GM12891 (cell line): ENCODE data around the gene RGS3.

Source experiments
- POLR2A ChIP-seq: IDR thresholded peaks from 2 replicates; pipeline ENCODE4 v1.6.1; 2011; ENCODE audit warnings: low read depth, low read length, control low read depth
- POLR2AphosphoS5 ChIP-seq: IDR thresholded peaks from 2 replicates; pipeline ENCODE4 v1.6.1; 2011; ENCODE audit warnings: low read depth, low read length, control low read depth

GRCh38 chr9:113421726-113422125 lies 41.8 kb upstream of the RGS3 start:
- TF ChIP-seq POLR2A (no peak), POLR2AphosphoS5 (no peak)
